ENCODE measurements around the gene INPP4B. TPM values are rescaled to one million over a fixed set of nuclear protein-coding genes. Genes with fewer than 3 reads are reported as not detected.

INPP4B gene
- total and polyA plus RNA-seq, 2 donors (not counting 1 experiment from before 2014, with no cell fraction given), result 0.03 TPM; not detected in 1

- peak overlapping the region; percentile 49 for H3K9ac ChIP-seq (ENCODE audit: low read length)
- H3K4me2 ChIP-seq (replicated peaks; ENCODE audit: low read depth, low read length, poor library complexity, severe bottlenecking), result peak overlapping the region; percentile 81
- peak overlapping the region; percentile 62 for H2AFZ ChIP-seq (ENCODE audit: insufficient read depth, low read depth, low read length, poor library complexity, severe bottlenecking)
- no peak overlapping the region for H3K27ac ChIP-seq (ENCODE audit: low read length in 2 of 2)
- intact Hi-C loops (cut with micrococcal nuclease), result loop anchor here (10.0 kb wide), 1 partner anchor 1981 kb away; no protein-coding TSS in a partner anchor
- WGBS (ENCODE audit: insufficient coverage), result 1% methylated on average over 33 of the region's 43 CpGs
- CTCF ChIA-PET, result no interaction called here
- ATAC-seq (ENCODE audit: low read depth) (no peak), DNase-seq (peak; percentile 6)
- H3K4me1 Mint-ChIP-seq, result peaks cover 25% of the 10 kb centered on the region
- no peaks in the 10 kb centered on the region for H3K36me3 ChIP-seq (replicated peaks in 1 of 2; ENCODE audit: control extremely low read depth in 1 of 2, control insufficient read depth in 1 of 2, extremely low read depth in 1 of 2, insufficient read depth in 2 of 2, low read length in 1 of 2)
- POLR2A ChIA-PET, result no interaction called here
- no peaks in the 10 kb centered on the region for H3K9me3 Mint-ChIP-seq (ENCODE audit: insufficient read depth)
- H3K9me3 ChIP-seq (ENCODE audit: control extremely low read depth in 1 of 3, control insufficient read depth in 2 of 3, insufficient read depth in 1 of 3, low read length in 2 of 3), result peaks cover 0 to 6% (median 0%) of the 10 kb centered on the region in 3 donors
- peaks cover 24 to 30% of the 10 kb centered on the region in 2 donors for H3K4me1 ChIP-seq (ENCODE audit: control insufficient read depth in 2 of 2, insufficient read depth in 2 of 2, low read length in 2 of 2)
- TF ChIP-seq CTCF (IDR thresholded peaks at IDR 0.05) (no peak), EZH2 (IDR thresholded peaks at IDR 0.05; ENCODE audit: borderline replicate concordance, insufficient read depth, low read depth, low read length, poor library complexity, severe bottlenecking) (no peak)
- H4K20me1 ChIP-seq (ENCODE audit: control insufficient read depth, insufficient read depth, low read length, poor library complexity, severe bottlenecking), result no peaks in the 10 kb centered on the region
- peak overlapping the region; percentile 14 to 58 (median 43) for H3K4me3 ChIP-seq (ENCODE audit: control extremely low read depth in 1 of 5, extremely low read depth in 1 of 5, insufficient read depth in 1 of 5, low read depth in 2 of 5, low read length in 4 of 5)
- H3K27me3 Mint-ChIP-seq, result peaks cover 43% of the 10 kb centered on the region
- peaks cover 0 to 33% (median 31%) of the 10 kb centered on the region in 4 experiments for H3K27me3 ChIP-seq (replicated peaks in 1 of 4; ENCODE audit: control extremely low read depth in 1 of 4, control insufficient read depth in 3 of 4, insufficient read depth in 4 of 4, low read length in 3 of 4)
- no peaks in the 10 kb centered on the region for H3K79me2 ChIP-seq (ENCODE audit: control insufficient read depth, insufficient read depth, low read length)
- no peak overlapping the region for H3K27ac Mint-ChIP-seq
- peak overlapping the region; percentile 78 for H3K4me3 Mint-ChIP-seq
Measured at GRCh38 chr4:142845293-142846107, 601 bp downstream of the INPP4B start.

GRCh38 chr4:142844782-142845181, 1.3 kb downstream of the INPP4B start:
- POLR2A ChIA-PET, result no interaction called here
- no peaks in the 10 kb centered on the region for H3K36me3 ChIP-seq (replicated peaks in 1 of 2; ENCODE audit: control extremely low read depth in 1 of 2, control insufficient read depth in 1 of 2, extremely low read depth in 1 of 2, insufficient read depth in 2 of 2, low read length in 1 of 2)
- no peak overlapping the region for H3K27ac Mint-ChIP-seq
- ATAC-seq (ENCODE audit: low read depth) (no peak), DNase-seq (no peak)
- peaks cover 24 to 30% of the 10 kb centered on the region in 2 donors for H3K4me1 ChIP-seq (ENCODE audit: control insufficient read depth in 2 of 2, insufficient read depth in 2 of 2, low read length in 2 of 2)
- intact Hi-C loops (cut with micrococcal nuclease), result loop anchor here (10.0 kb wide), 1 partner anchor 1980 kb away; no protein-coding TSS in a partner anchor
- H3K27ac ChIP-seq (ENCODE audit: low read length in 2 of 2), result no peak overlapping the region
- H3K9ac ChIP-seq (ENCODE audit: low read length), result no peak overlapping the region
- H3K9me3 Mint-ChIP-seq (ENCODE audit: insufficient read depth), result no peaks in the 10 kb centered on the region
- peaks cover 43% of the 10 kb centered on the region for H3K27me3 Mint-ChIP-seq
- no peak overlapping the region for H2AFZ ChIP-seq (ENCODE audit: insufficient read depth, low read depth, low read length, poor library complexity, severe bottlenecking)
- H3K4me3 Mint-ChIP-seq, result no peak overlapping the region
- no peak for TF ChIP-seq CTCF (IDR thresholded peaks at IDR 0.05)
- TF ChIP-seq EZH2 (IDR thresholded peaks at IDR 0.05; ENCODE audit: borderline replicate concordance, insufficient read depth, low read depth, low read length, poor library complexity, severe bottlenecking), result no peak
- H3K4me2 ChIP-seq (replicated peaks; ENCODE audit: low read depth, low read length, poor library complexity, severe bottlenecking), result no peak overlapping the region
- no peaks in the 10 kb centered on the region for H4K20me1 ChIP-seq (ENCODE audit: control insufficient read depth, insufficient read depth, low read length, poor library complexity, severe bottlenecking)
- no CpG with 5 or more reads among the region's 1 CpG for WGBS (ENCODE audit: insufficient coverage)
- CTCF ChIA-PET, result no interaction called here
- peaks cover 0 to 33% (median 31%) of the 10 kb centered on the region in 4 experiments for H3K27me3 ChIP-seq (replicated peaks in 1 of 4; ENCODE audit: control extremely low read depth in 1 of 4, control insufficient read depth in 3 of 4, insufficient read depth in 4 of 4, low read length in 3 of 4)
- peak overlapping the region in 1 of 5 experiments; percentile 58 for H3K4me3 ChIP-seq (ENCODE audit: control extremely low read depth in 1 of 5, extremely low read depth in 1 of 5, insufficient read depth in 1 of 5, low read depth in 2 of 5, low read length in 4 of 5)
- H3K79me2 ChIP-seq (ENCODE audit: control insufficient read depth, insufficient read depth, low read length), result no peaks in the 10 kb centered on the region
- H3K4me1 Mint-ChIP-seq, result peaks cover 25% of the 10 kb centered on the region
- peaks cover 0 to 6% (median 0%) of the 10 kb centered on the region in 3 donors for H3K9me3 ChIP-seq (ENCODE audit: control extremely low read depth in 1 of 3, control insufficient read depth in 2 of 3, insufficient read depth in 1 of 3, low read length in 2 of 3)

All from B cell (primary cell).